Spleen (tissue), 7 donors: ENCODE measurements around the gene PTTG1IP.

Source experiments
- CTCF ChIP-seq, 11 experiments: fragments of 200-600 bp in 7 of 11; fragments of 450-650 bp in 4 of 11; sonication (generic) in 4 of 11; IDR thresholded peaks in 8 of 11; conservative IDR thresholded peaks in 3 of 11; 1 replicate in 7 of 11; 2 replicates in 4 of 11; pipeline versions ENCODE4 v1.4.0 to v1.8.0; 2016 to 2021; ENCODE audit warnings: antibody characterized with exemption in 11 of 11, inconsistent platforms in 4 of 11, mild to moderate bottlenecking in 1 of 11
- POLR2A ChIP-seq, 3 donors: fragments of 450-650 bp; IDR thresholded peaks; one replicate each; pipeline ENCODE4 v1.5.1; 2017; ENCODE audit warnings: antibody characterized with exemption in 3 of 3, mild to moderate bottlenecking in 1 of 3
- POLR2AphosphoS5 ChIP-seq, 3 donors: sonication (generic); formaldehyde crosslinking; IDR thresholded peaks; one replicate each; pipeline ENCODE4 v1.5.1; 2017; ENCODE audit warnings: antibody characterized with exemption in 3 of 3
- donor health status: DM: no; HTN: no; CAD: no; lungs with moderate emphysema.
- donor health status: DM: no; HTN: no; CAD: no.
- donor health status: DM: no; HTN: no; CAD: no.

GRCh38 chr21:44834951-44835646 lies 38.4 kb downstream of the PTTG1IP start:
- TF ChIP-seq POLR2A (IDR thresholded peaks at IDR 0.05) (no peak), CTCF (IDR thresholded peaks at IDR 0.05 in 8 of 11, conservative IDR thresholded peaks at IDR 0.05 in 3 of 11) (no peak), POLR2AphosphoS5 (IDR thresholded peaks at IDR 0.05) (no peak)
